ENCODE results near the gene TTC34.
"Not testable (repeated sequence)": the region's sequence is repeated elsewhere in the genome, so short reads cannot be mapped to it uniquely, and the experiment has no call there.

TTC34 gene

GRCh38 chr1:2655598-2656434, 145.7 kb downstream of the TTC34 start:
- not testable (repeated sequence) for DNase-seq

GRCh38 chr1:2654443-2654948, 147.0 kb downstream of the TTC34 start:
- not testable (repeated sequence) for DNase-seq

GRCh38 chr1:2653741-2654442, 147.6 kb downstream of the TTC34 start:
- not testable (repeated sequence) for DNase-seq

- not testable (repeated sequence) for DNase-seq
Measured at GRCh38 chr1:2652926-2653571, 148.4 kb downstream of the TTC34 start.

- not testable (repeated sequence) for DNase-seq
Measured at GRCh38 chr1:2652152-2652925, 149.2 kb downstream of the TTC34 start.

GRCh38 chr1:2650967-2651645, 150.4 kb downstream of the TTC34 start:
- no peak for DNase-seq

- no peak for DNase-seq
Measured at GRCh38 chr1:2646837-2647236, 154.7 kb downstream of the TTC34 start.

- no peak for DNase-seq
Measured at GRCh38 chr1:2645776-2646175, 155.7 kb downstream of the TTC34 start.

GRCh38 chr1:2645143-2645542, 156.3 kb downstream of the TTC34 start:
- DNase-seq, result no peak

- DNase-seq, result no peak
Measured at GRCh38 chr1:2644591-2645101, 156.8 kb downstream of the TTC34 start.

- no peak for DNase-seq
Measured at GRCh38 chr1:2644171-2644570, 157.3 kb downstream of the TTC34 start.

- no peak for DNase-seq
Measured at GRCh38 chr1:2643414-2644077, 157.9 kb downstream of the TTC34 start.

- DNase-seq, result peak; percentile 95
Measured at GRCh38 chr1:2642560-2643413, 158.7 kb downstream of the TTC34 start.

GRCh38 chr1:2642131-2642559, 159.3 kb downstream of the TTC34 start:
- no peak for DNase-seq

GRCh38 chr1:2641381-2642130, 159.9 kb downstream of the TTC34 start:
- DNase-seq, result no peak

- DNase-seq, result no peak
Measured at GRCh38 chr1:2640626-2641025, 160.9 kb downstream of the TTC34 start.

- no peak for DNase-seq
Measured at GRCh38 chr1:2639607-2640521, 161.6 kb downstream of the TTC34 start.

GRCh38 chr1:2639203-2639602, 162.3 kb downstream of the TTC34 start:
- DNase-seq, result no peak

Data from CD4-positive, alpha-beta T cell treated with Interleukin-12 subunit alpha and Interleukin-12 subunit beta, for 1 hour (primary cell).